ENCODE measurements around the gene RAP1GAP2. TPM values are rescaled to one million over a fixed set of nuclear protein-coding genes. Genes with fewer than 3 reads are reported as not detected.

Gene RAP1GAP2
- total RNA-seq, 1 experiment from 2014 or later, result 72.8 TPM

DNA sequence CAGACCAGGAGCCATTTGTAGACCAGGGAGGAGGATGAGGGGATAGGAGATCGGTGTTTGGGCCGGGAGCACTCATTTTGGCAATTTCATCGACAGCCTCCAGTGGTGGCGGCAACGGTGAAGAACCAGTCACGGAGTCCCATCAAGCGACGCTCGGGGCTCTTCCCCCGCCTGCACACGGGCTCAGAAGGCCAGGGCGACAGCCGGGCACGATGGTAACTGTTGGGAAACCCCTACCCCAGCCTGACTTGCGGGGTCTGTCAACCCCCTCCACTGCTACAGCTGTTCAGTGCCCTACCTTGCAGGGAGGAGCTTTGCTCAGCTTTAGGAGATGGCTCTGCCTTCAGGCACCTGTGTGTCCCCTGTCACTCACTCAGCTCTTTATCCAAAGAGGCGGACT, 224.1 kb downstream of the RAP1GAP2 start (continued):
- TF ChIP-seq, protein P1, sequence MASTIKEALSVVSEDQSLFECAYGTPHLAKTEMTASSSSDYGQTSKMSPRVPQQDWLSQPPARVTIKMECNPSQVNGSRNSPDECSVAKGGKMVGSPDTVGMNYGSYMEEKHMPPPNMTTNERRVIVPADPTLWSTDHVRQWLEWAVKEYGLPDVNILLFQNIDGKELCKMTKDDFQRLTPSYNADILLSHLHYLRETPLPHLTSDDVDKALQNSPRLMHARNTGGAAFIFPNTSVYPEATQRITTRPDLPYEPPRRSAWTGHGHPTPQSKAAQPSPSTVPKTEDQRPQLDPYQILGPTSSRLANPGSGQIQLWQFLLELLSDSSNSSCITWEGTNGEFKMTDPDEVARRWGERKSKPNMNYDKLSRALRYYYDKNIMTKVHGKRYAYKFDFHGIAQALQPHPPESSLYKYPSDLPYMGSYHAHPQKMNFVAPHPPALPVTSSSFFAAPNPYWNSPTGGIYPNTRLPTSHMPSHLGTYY (CRISPR knock-in tag; IDR thresholded peaks at IDR 0.05), result no peak
- TF ChIP-seq, protein P2, sequence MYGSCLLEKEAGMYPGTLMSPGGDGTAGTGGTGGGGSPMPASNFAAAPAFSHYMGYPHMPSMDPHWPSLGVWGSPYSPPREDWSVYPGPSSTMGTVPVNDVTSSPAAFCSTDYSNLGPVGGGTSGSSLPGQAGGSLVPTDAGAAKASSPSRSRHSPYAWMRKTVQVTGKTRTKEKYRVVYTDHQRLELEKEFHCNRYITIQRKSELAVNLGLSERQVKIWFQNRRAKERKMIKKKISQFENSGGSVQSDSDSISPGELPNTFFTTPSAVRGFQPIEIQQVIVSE (CRISPR knock-in tag; IDR thresholded peaks at IDR 0.05; ENCODE audit: borderline replicate concordance), result no peak
- TF ChIP-seq GABPB1 (CRISPR knock-in tag; IDR thresholded peaks at IDR 0.05) (no peak), HMGA2 (CRISPR knock-in tag; IDR thresholded peaks at IDR 0.05) (no peak), SMAD4 (CRISPR knock-in tag; IDR thresholded peaks at IDR 0.05) (no peak), ESRRA (CRISPR knock-in tag; IDR thresholded peaks at IDR 0.05; ENCODE audit: borderline replicate concordance) (no peak)
- TF ChIP-seq, protein P3, sequence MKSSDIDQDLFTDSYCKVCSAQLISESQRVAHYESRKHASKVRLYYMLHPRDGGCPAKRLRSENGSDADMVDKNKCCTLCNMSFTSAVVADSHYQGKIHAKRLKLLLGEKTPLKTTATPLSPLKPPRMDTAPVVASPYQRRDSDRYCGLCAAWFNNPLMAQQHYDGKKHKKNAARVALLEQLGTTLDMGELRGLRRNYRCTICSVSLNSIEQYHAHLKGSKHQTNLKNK (CRISPR knock-in tag; IDR thresholded peaks at IDR 0.05), result no peak
- TF ChIP-seq, protein P4, sequence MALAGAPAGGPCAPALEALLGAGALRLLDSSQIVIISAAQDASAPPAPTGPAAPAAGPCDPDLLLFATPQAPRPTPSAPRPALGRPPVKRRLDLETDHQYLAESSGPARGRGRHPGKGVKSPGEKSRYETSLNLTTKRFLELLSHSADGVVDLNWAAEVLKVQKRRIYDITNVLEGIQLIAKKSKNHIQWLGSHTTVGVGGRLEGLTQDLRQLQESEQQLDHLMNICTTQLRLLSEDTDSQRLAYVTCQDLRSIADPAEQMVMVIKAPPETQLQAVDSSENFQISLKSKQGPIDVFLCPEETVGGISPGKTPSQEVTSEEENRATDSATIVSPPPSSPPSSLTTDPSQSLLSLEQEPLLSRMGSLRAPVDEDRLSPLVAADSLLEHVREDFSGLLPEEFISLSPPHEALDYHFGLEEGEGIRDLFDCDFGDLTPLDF (CRISPR knock-in tag; IDR thresholded peaks at IDR 0.05), result no peak
- TF ChIP-seq, protein P5, sequence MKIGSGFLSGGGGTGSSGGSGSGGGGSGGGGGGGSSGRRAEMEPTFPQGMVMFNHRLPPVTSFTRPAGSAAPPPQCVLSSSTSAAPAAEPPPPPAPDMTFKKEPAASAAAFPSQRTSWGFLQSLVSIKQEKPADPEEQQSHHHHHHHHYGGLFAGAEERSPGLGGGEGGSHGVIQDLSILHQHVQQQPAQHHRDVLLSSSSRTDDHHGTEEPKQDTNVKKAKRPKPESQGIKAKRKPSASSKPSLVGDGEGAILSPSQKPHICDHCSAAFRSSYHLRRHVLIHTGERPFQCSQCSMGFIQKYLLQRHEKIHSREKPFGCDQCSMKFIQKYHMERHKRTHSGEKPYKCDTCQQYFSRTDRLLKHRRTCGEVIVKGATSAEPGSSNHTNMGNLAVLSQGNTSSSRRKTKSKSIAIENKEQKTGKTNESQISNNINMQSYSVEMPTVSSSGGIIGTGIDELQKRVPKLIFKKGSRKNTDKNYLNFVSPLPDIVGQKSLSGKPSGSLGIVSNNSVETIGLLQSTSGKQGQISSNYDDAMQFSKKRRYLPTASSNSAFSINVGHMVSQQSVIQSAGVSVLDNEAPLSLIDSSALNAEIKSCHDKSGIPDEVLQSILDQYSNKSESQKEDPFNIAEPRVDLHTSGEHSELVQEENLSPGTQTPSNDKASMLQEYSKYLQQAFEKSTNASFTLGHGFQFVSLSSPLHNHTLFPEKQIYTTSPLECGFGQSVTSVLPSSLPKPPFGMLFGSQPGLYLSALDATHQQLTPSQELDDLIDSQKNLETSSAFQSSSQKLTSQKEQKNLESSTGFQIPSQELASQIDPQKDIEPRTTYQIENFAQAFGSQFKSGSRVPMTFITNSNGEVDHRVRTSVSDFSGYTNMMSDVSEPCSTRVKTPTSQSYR (CRISPR knock-in tag; IDR thresholded peaks at IDR 0.05), result no peak
- TF ChIP-seq, protein P6, sequence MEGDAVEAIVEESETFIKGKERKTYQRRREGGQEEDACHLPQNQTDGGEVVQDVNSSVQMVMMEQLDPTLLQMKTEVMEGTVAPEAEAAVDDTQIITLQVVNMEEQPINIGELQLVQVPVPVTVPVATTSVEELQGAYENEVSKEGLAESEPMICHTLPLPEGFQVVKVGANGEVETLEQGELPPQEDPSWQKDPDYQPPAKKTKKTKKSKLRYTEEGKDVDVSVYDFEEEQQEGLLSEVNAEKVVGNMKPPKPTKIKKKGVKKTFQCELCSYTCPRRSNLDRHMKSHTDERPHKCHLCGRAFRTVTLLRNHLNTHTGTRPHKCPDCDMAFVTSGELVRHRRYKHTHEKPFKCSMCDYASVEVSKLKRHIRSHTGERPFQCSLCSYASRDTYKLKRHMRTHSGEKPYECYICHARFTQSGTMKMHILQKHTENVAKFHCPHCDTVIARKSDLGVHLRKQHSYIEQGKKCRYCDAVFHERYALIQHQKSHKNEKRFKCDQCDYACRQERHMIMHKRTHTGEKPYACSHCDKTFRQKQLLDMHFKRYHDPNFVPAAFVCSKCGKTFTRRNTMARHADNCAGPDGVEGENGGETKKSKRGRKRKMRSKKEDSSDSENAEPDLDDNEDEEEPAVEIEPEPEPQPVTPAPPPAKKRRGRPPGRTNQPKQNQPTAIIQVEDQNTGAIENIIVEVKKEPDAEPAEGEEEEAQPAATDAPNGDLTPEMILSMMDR (IDR thresholded peaks at IDR 0.05), result no peak
- TF ChIP-seq, protein P7, sequence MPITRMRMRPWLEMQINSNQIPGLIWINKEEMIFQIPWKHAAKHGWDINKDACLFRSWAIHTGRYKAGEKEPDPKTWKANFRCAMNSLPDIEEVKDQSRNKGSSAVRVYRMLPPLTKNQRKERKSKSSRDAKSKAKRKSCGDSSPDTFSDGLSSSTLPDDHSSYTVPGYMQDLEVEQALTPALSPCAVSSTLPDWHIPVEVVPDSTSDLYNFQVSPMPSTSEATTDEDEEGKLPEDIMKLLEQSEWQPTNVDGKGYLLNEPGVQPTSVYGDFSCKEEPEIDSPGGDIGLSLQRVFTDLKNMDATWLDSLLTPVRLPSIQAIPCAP (CRISPR knock-in tag; IDR thresholded peaks at IDR 0.05), result no peak

DNA sequence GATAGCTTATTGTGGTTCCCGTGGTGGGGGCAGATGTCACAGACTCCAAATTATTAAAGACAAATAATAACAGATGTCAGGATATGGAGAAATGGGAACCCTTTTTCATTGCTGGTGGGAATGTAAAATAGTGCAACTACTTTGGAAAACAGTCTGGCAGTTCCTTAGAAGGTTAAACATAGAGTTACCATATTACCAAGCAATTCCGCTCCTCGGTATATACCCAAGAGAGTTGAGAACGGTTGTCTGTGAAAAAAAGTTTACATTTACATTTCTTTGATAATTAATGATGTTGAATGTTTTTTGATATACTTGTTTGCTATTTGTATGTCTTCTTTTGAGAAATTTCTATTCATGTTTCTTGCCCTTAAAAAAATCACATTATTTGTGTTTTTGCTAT, 226.0 kb downstream of the RAP1GAP2 start:
- no peak overlapping the region for H3K27ac Mint-ChIP-seq
- DNase-seq (ENCODE audit: low spot score), result no peak
- TF ChIP-seq, protein P8, sequence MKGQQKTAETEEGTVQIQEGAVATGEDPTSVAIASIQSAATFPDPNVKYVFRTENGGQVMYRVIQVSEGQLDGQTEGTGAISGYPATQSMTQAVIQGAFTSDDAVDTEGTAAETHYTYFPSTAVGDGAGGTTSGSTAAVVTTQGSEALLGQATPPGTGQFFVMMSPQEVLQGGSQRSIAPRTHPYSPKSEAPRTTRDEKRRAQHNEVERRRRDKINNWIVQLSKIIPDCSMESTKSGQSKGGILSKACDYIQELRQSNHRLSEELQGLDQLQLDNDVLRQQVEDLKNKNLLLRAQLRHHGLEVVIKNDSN (CRISPR knock-in tag; IDR thresholded peaks at IDR 0.05), result no peak
- TF ChIP-seq NR1H2 (CRISPR knock-in tag; IDR thresholded peaks at IDR 0.05), result no peak
- ChIA-PET POLR2A (no interaction called here), CTCF (no interaction called here)
- no peak for ATAC-seq
- peaks cover 34% of the 10 kb centered on the region for H3K9me3 Mint-ChIP-seq
- no peak overlapping the region for H3K4me3 Mint-ChIP-seq
- H3K27me3 Mint-ChIP-seq (ENCODE audit: low read depth), result no peaks in the 10 kb centered on the region; the same call in 1 of the 2 replicates
- no peaks in the 10 kb centered on the region for H3K4me1 Mint-ChIP-seq
- peaks cover 61% of the 10 kb centered on the region for H3K36me3 Mint-ChIP-seq

DNA sequence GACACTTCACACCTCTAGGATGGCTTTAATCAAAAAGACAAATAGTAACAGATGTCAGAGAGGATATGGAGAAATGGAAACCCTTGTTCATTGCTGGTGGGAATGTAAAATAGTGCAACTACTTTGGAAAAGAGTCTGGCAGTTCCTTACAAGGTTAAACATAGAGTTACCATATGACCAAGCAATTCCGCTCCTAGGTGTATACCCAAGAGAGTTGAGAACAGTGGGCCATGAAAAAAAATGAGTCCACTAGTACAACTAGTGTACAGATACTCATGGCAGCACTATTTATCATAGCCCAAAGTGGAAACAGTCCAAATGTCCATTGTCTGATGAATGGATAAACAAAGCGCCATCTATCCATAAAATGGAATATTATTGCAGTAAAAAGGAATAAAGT, 228.1 kb downstream of the RAP1GAP2 start:
- Mint-ChIP-seq H3K36me3 (peaks cover 70% of the 10 kb centered on the region), H3K9me3 (peaks cover 34% of the 10 kb centered on the region), H3K4me3 (no peak overlapping the region), H3K27ac (no peak overlapping the region), H3K27me3 (ENCODE audit: low read depth) (no peaks in the 10 kb centered on the region; the same call in 1 of the 2 replicates), H3K4me1 (no peaks in the 10 kb centered on the region)
- POLR2A ChIA-PET, result no interaction called here
- DNase-seq (ENCODE audit: low spot score) (no peak), ATAC-seq (no peak)
- CTCF ChIA-PET, result no interaction called here
- TF ChIP-seq NR3C1 (CRISPR knock-in tag; conservative IDR thresholded peaks at IDR 0.05; ENCODE audit: low read depth) (no peak), ZBTB21 (CRISPR knock-in tag; IDR thresholded peaks at IDR 0.05; ENCODE audit: borderline replicate concordance) (no peak), CREB1 (CRISPR knock-in tag; IDR thresholded peaks at IDR 0.05) (no peak), NFATC4 (CRISPR knock-in tag; IDR thresholded peaks at IDR 0.05) (no peak), CBFB (CRISPR knock-in tag; IDR thresholded peaks at IDR 0.05; ENCODE audit: low read depth) (no peak), MXD4 (CRISPR knock-in tag; IDR thresholded peaks at IDR 0.05; ENCODE audit: borderline replicate concordance) (no peak), ZNF263 (CRISPR knock-in tag; IDR thresholded peaks at IDR 0.05; ENCODE audit: low read depth) (no peak), OVOL2 (CRISPR knock-in tag; IDR thresholded peaks at IDR 0.05; ENCODE audit: borderline replicate concordance) (no peak), SMAD3 (CRISPR knock-in tag; IDR thresholded peaks at IDR 0.05; ENCODE audit: borderline replicate concordance) (no peak)
- TF ChIP-seq, protein P9, sequence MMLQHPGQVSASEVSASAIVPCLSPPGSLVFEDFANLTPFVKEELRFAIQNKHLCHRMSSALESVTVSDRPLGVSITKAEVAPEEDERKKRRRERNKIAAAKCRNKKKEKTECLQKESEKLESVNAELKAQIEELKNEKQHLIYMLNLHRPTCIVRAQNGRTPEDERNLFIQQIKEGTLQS (CRISPR knock-in tag; conservative IDR thresholded peaks at IDR 0.05), result no peak
- TF ChIP-seq, protein P1 (CRISPR knock-in tag; IDR thresholded peaks at IDR 0.05), result no peak
